HPDE6-E6E7 (cell line): Measurements from ENCODE around the gene DAAM1.

Experiments used
- DNase-seq: peaks from one replicate; pipeline ENCODE4 v3.0.0; 2011; ENCODE audit warnings: missing footprints; ENCODE audit errors: extremely low spot score

Gene DAAM1

DNA sequence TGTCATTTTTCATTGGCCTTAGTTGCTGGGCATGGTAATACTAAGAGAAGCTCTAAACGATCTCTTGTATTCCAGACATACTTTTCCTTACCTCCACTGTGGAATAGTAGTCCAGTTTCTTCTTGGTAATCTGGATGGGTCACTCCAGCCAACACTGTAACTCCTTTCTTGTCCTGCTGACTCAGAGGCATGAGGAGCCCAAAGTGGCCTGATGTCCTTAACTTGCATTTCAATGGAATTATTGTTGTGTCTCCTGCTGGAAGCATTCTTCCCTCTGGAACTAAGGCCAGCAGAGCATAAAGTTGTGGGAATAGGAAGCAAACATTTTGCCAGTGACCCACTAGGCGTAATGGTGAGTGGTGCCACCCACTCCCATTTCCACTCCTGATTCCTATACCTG lies 33.1 kb downstream of the DAAM1 start:
- DNase-seq = no peak

DNA sequence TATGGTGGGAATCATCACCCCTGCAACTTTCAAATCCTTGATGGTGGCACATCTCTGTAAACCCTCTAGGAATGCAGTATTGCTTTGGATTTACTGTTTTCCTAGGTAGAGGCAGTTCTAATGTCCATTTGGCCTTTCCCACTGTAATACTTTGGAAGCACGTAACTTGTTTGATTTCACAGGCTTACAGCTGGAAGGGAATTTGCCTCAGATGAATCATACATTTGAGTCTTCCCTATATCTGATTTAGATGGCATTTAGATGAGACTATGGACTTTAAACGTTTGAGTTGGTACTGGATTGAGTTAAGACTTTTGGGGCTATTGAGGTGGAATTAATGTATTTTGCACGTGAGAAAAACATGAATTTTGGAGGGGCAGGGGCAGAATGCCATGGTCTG lies 35.9 kb downstream of the DAAM1 start:
- no peak for DNase-seq

DNA sequence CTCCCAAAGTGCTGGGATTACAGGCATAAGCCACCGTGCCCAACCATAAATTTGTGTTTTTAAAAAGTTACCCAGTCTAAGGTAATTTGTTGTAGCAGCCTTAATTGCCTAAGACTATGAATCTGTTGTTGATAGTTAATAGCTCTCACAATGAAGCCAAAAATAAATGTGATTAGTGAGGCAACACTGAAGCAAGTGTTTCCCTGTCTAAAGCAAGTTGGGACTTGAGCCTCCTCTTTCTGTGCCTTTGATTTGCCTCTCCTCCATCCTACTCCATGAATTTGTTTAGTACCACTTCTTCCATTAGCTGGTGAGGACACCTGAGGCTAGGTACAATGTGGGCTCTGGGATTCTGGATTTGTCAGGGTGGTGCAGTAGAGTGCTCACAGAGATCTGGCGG lies 36.8 kb downstream of the DAAM1 start:
- DNase-seq = no peak

DNA sequence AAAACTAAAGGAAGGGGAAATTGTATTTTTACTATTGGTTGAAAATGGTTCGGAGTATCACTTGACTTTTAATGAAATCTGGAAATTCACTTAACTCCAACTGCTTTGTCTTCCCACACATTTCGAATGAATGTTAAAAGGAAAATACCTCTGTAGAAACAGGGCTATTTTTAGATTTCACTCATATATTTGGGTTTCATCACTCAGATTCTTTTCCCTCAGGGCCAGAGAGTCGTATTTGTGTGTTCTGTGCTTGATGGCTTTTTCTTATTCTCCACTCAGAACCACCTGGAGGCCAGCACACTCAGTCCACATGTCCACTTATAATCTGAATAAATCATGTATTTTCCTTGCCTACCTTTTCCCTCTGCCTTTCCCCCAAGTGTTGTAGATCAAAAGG lies 40.0 kb downstream of the DAAM1 start:
- no peak for DNase-seq

DNA sequence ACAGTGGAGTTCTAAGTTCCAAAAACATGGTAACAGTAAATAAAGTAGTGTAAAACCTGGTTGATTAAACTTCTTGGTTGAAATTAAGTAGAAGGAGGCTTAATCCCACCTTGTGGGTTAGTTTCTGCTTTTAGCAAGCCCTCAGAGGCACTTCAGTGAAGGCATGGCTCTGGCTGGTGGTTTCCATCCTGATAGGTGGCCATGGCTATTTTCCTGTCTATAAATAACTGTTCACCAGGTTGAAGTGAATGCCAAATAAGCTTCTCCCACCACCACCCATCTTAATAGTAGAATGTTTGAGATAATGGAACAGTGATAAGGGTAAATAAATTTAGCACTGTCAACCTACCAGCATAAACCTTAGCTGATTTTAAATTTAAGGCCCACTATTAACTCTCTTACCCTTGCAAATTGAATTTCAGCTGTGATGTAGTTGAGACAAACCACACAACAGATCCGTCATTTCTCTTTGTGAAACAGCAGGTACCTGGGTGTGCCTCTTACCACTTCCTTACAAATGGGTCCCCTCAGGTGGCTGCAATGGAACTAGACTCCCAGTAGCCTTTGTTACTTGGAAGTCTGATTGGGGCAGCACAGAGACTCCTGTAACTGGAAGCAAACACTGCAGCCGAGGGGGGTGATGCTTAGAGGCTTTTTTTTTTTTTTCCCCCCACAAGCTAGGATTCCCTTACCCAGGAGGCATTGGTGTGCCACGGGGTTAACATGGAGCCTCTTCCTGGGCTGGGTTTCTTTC lies 41.4 kb downstream of the DAAM1 start:
- no peak for DNase-seq

DNA sequence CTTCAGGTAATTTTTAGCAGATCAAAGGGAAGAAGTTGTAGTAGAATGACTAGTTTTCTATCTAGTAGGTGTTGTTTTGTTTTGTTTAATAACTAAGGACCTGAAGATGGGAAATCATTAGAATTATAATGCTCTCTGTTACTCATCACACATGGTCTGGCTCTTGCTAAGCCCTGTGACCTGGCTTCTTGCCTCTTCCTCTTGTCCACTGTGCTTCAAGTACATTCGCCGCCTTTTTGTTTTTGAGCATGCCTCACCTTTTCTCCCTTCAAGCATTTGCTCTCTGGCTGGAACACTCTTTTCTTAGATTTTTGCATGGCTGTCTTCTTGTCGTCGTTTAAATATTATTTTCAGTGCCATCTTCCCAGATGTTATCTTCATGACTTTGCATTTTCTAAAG lies 47.7 kb downstream of the DAAM1 start:
- no peak for DNase-seq

DNA sequence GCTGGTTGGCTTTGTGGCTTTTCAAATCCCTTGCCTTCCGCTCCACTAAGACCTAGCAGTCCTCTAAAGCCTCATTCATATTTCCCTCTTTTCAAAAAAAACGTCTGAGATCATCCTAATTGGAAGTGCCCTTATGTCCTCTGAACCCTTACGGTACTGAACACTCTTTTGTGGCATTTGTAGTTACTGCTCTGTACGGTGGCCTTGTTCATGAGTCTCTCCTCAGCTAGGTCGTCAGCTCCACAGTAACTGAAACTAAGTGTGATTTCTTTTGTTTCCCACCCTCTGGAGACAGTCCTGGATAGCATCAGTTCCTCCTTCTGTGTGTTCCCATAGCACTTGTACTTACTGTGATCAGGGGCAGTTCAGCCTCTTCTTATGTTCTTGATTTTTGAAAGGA lies 49.7 kb downstream of the DAAM1 start:
- DNase-seq = no peak

DNA sequence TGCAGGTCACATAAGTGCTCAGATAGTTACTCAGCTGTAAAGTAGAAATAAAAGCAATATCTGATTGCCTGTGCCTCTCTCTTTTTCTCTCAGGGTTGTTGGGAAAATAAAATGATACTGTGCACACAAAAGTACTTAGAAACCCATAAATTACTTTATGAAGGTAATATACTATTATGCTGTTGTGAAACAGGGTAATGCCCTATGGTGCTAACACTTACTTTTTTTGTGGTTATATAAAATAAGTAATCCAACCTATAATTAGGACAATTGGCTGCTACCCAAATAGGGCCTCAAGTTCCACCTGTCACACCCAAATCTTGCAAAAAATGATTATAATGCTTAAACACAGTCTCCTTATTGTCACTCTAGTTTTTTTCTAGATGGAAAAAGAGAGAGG lies 50.6 kb downstream of the DAAM1 start:
- no peak for DNase-seq

DNA sequence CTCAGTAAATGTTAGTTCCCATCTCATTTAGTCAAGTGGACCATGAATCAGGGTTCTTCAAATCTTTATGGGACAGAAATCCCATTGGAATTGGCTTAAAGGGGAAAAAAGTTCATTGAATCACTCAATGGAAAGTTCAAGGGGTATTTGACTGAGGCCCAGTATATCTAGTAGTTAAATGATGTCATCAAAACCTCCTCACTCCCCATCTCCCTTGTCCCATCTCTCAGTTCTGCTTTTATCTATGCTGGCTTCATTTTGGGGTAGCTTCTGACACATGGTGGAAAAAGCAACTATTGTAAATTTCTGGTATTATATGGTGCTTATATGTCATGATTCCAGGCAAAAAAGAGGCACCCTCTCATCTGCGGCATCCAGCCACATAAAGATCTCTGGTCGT lies 51.9 kb downstream of the DAAM1 start:
- no peak for DNase-seq

DNA sequence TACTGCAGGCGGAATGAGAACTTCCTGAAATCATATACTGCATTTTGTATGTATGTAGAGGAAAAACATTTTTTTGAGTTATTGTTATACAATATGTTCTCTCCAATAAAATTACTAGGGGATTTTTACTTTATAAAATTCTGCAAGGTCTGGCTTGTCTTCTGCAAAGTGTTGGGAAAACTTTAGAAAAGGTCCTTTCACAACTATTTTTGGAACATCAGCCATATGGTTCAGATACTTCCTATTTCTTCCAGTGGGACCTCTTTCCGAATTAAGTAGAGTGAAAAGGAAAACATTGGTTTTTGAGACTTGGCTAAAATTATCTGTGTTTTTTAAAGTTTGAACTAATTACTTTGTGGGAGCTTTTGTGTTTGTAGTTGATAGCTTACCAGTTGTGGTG lies 52.7 kb downstream of the DAAM1 start:
- no peak for DNase-seq

DNA sequence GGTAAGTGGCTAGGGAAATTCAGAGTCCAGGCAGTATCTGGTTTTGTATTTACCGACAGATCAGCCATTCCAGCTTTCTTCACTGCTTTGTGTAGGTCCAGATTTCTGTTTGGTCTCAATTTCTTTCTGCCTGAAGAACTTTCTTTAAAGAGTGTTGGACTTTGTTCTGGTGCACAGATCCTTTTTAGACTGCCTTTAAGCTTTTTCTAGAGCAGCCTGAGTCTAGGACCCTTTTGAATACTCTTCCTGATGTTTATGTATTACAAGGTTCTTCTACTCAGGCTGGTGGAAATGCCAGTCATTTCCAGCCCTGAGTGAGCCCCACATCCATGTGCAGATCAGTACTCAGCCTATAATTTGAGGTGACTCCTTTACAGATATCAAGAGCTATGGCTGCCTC lies 54.7 kb downstream of the DAAM1 start:
- no peak for DNase-seq

DNA sequence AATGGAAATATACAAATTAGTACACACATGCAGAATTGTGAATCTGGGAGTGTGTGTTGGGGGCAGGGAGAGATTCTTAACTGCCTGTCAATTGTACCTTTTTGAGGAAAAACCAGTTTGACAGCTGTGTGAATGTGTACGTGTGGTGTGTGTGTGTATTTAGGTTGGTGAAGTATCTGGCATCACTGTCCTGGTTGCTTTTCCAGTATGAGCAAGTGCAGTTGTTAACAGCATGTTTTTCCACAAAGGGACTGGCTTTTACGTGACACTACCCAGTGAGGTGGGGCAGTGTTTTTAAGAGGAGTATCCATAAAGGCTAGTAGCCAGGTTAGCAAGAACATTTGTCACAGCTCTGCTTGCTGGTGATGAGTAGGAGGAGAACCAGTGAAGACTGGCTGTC lies 56.1 kb downstream of the DAAM1 start:
- no peak for DNase-seq

DNA sequence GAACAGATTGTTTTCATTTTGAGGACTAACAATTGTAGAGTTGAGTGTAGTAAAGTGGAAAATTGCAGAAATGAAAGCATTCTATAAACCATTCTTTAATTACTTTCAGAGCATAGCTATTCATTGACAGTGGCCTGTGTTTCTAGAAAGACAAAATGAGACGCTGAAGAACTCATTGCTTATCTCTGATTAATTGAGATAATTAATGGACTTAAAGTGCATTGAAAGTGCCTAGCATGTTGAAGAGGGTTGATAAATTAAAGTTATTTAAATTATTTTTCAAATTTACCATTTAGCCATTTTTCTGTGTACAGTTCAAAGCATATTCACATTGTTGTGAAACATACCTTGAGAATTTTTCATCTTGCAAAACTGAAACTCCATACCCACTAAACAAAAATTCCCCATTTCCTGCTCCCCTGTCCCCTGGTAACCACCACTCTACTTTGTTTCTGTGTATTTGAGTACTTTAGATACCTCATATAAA lies 57.4 kb downstream of the DAAM1 start:
- DNase-seq = no peak

DNA sequence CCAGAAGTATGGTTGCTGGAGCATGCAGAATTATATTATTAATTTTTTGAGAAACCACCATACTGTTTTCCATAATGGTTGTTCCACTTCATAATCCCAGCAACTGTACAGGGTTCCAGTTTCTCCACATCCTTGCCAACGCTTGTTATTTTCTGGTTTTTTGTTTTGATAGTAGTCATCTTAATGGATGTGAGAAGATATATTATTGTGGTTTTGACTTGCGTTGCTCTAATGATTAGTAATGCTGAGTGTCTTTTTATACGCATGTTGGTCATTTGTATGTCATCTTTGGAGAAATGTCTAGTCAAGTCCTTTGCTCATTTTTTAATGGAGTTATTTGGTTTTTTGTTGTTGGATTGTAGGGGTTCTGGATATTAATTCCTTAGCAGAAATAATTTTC lies 58.1 kb downstream of the DAAM1 start:
- no peak for DNase-seq

DNA sequence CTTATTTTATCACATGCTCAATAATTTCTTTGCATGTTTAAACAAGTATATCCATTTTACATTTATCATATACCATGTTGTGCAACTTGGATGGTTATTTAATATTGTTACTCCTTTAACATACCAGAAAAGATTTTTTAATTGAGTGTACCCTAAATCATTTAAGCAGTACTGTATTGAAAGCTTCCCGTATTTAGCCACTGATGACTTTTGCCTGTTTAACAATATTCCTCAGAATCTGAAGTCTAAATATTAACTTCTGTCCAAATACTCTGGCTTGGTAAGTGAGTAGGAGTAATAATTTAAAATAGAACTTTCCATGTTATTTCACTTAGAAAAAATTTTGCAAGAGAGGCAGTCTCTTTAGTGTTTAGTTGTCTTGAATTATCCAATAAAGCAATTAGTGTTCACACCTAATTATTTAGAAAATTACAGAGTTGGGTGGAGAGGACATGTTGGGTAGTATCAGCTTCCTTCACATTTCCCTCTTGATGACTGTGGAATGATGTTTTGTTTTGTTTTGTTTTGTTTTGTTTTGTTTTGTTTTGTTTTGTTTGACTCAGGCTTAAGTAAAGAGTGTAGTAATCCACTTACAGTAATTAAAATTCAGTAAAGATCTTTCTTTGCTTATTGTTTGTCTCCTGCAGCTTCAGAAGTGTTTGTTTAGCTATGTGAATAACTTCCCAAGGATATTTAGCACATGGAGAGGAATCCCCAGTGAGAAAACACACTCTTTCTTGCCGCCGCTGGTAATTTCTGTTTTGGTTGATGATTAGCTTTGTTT lies 59.5 kb downstream of the DAAM1 start:
- no peak for DNase-seq

DNA sequence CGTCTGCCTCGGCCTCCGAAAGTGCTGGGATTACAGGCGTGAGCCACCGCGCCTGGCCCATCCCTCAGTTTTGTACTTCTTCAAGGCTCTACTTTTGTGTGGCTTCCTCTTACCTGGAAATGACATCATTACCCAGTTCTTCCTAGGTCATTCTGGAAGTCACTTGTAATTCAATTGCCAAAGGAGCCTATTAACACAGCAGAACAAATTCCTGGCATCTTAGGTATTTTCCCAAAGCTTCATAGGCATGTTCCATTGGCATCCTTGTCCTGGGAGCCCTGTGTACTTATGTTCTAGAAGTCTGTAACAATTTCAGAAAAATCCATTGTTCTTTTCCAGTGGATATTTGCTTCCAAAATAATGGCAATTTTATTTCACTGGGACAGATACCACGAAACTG lies 60.6 kb downstream of the DAAM1 start:
- no peak for DNase-seq

DNA sequence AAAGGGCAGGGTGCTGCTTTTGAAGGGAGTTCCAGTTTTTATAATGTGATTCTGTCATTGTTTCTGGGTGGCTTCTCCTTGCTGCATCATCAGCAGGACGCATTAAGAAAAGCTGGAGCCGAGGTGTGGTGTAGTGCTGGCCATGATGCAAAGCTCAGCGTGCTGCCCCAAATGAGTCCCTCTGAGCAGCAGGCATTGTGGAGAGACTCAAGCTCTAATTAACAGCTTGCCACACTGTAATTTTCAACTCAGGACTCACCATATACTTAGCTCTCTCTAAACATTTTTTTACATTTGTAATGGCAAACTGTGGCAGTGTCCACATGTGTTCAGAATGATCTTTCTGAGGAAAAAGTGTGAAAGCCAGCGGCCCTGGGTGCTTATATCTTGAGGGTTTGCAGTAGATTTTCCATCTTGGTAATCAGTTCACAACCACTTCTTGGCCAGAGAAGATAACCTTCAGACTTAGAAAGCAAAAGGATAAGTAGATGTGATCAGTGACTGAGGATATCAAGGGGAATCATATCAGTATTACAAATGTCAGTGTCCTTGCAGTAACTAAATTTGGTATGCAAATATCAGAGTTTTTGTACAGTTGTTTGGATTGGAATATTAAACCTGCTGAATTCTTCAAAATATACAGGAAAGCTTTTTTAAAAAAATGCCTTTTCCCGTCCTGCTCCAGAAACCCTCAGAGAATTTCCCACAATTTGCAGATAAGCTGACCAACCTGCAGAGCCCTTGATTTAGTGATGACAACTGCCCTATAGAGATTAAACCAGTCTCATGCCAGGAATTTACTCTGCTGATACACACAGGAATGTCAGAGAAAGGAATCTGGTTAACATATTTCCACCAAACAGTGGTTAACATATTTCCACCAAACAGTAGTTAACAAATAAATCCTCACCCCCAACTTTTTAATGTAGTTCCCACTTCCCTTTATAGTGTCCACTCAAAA lies 63.6 kb downstream of the DAAM1 start:
- DNase-seq = no peak

DNA sequence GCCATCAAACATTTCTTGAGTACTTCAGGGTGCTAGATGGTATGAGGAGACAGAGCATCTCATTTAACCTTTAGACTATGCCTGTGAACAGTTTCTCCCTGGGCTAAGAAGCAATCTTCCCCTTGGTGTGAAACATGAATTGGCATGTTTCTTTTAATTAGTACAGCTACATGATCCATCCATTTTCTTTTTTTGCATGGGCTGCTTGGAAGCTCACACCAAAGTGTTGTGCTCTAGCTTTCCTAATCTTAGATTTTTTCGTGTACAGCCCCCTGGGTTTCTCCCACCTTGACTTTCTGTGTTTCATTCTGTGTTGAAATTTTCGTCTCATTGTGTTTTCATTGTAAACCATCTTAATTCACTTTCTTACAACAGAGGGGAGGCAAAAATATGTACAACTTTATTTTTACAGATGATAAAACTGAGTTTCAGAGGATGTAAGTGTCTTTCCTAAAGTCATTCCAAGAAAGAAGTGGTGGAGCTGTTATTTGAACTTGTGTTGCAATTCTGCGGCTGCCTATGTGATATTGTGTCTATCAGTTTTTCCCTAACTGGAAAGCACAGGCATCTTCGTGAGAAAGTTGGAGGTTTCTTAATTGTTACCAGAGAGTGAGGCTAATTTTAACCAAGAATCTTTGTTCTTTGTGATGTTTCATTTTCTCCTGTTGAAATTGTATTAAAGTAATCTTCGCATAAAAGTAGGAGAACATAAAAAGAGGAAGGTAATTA lies 64.5 kb downstream of the DAAM1 start:
- DNase-seq = no peak

DNA sequence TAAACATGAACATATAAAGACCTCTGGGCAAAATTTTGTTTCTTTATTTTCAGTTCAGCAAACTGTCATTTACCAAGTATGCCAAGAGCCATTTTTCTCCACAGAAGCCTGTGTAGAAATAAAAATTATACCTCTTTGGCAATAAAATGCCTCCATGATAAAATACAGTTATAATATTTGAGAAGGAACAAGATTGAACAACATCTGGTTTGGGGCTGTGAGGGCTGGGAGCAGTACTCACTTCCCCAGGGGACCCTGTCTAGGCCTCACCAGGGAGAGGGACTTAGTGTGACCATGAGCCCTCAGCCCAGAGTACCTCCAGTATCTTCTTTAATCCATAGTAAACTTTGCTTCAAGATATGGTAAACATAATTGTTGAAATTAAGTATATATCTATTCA lies 65.1 kb downstream of the DAAM1 start:
- DNase-seq = no peak

DNA sequence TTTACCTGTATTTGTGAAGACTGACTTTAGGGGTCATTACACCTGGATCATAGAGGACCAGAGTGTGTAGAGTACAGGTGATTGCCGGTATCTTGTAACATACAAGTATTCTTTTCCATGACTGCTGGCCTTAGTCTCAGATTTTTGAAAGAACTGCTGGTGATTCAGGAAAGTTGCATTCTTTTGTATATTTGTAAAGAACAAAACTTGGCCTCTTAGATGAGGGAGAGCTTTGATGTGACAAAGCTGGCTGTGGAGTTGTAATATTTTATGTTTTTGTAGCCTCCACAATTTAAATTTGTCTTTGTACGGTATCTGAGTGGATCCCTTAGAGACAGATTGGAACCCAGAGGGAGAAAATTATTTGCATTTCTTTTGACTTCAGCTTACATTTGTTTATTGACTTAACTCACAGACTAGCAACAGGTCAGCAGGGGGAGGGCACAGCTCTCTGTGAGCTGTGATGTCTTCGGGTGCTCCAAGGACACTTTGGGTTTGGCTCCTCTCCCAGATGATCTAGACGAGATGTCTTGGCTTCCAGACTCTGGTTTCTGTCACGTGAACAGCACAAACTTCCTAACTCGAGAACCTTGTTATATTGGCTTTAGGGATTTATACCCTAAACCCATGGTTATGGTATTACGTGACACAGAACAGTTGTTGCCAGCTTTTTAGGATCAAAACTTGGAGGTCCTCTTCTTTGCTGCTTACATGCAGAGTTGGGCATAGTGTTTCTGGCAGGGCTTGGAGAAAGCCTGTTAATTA lies 65.9 kb downstream of the DAAM1 start:
- no peak for DNase-seq
